C4-2B (cell line): Measurements from ENCODE around the gene STARD4.

Experiments used
- ZFX ChIP-seq: fragments of 450-650 bp; IDR thresholded peaks from 2 replicates; pipeline ENCODE4 v1.6.1; 2017
- TF ChIP-seq, protein P1 (sequence below): fragments of 450-650 bp; conservative IDR thresholded peaks from 2 replicates; pipeline ENCODE4 v1.5.1; 2017; ENCODE audit warnings: mild to moderate bottlenecking

- TF ChIP-seq, protein P1, sequence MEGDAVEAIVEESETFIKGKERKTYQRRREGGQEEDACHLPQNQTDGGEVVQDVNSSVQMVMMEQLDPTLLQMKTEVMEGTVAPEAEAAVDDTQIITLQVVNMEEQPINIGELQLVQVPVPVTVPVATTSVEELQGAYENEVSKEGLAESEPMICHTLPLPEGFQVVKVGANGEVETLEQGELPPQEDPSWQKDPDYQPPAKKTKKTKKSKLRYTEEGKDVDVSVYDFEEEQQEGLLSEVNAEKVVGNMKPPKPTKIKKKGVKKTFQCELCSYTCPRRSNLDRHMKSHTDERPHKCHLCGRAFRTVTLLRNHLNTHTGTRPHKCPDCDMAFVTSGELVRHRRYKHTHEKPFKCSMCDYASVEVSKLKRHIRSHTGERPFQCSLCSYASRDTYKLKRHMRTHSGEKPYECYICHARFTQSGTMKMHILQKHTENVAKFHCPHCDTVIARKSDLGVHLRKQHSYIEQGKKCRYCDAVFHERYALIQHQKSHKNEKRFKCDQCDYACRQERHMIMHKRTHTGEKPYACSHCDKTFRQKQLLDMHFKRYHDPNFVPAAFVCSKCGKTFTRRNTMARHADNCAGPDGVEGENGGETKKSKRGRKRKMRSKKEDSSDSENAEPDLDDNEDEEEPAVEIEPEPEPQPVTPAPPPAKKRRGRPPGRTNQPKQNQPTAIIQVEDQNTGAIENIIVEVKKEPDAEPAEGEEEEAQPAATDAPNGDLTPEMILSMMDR = no peak
- TF ChIP-seq ZFX = no peak
Observed at GRCh38 chr5:111453747-111454146, 58.6 kb downstream of the STARD4 start.
